HL-60 (cell line): Measurements from ENCODE around the gene ACOT13.

Experiments
- DNase-seq, 2 experiments: peaks; one replicate each; pipeline ENCODE4 v3.0.0-alpha.2; 2010 to 2020; ENCODE audit warnings: low read depth in 1 of 2, low spot score in 1 of 2
- H3K27ac ChIP-seq: fragments of 250-450 bp; sonication (Bioruptor Pico); replicated peaks from 2 replicates; pipeline ENCODE4 v1.5.1; 2020; ENCODE audit warnings: mild to moderate bottlenecking, moderate library complexity
- H3K27me3 ChIP-seq: fragments of 250-450 bp; sonication (Bioruptor Pico); 2 replicates; pipeline ENCODE4 v1.5.1; 2021; ENCODE audit warnings: mild to moderate bottlenecking, moderate library complexity; ENCODE audit not compliant: insufficient read depth, poor library complexity, severe bottlenecking
- H3K4me3 ChIP-seq: replicated peaks from 2 replicates; pipeline ENCODE4 v1.5.1; 2011; ENCODE audit warnings: mild to moderate bottlenecking, control low read depth, low read length; ENCODE audit not compliant: insufficient read depth
- GABPA ChIP-seq: IDR thresholded peaks from 2 replicates; pipeline ENCODE4 v1.6.1; 2012; ENCODE audit warnings: low read depth
- POLR2AphosphoS5 ChIP-seq: IDR thresholded peaks from 2 replicates; pipeline ENCODE4 v1.6.1; 2012; ENCODE audit warnings: low read depth
- SPI1 ChIP-seq: IDR thresholded peaks from 2 replicates; pipeline ENCODE4 v1.6.1; 2012; ENCODE audit warnings: low read depth, mild to moderate bottlenecking, borderline replicate concordance
- TF ChIP-seq, protein P1 (sequence below): IDR thresholded peaks from one replicate; pipeline ENCODE4 v1.5.1; 2011; ENCODE audit warnings: low read length, control low read depth, inconsistent platforms; ENCODE audit not compliant: insufficient read depth
- TF ChIP-seq, protein P2 (sequence below): IDR thresholded peaks from 2 replicates; pipeline ENCODE4 v1.6.1; 2012; ENCODE audit warnings: low read depth; ENCODE audit not compliant: insufficient replicate concordance

ACOT13 gene

DNA sequence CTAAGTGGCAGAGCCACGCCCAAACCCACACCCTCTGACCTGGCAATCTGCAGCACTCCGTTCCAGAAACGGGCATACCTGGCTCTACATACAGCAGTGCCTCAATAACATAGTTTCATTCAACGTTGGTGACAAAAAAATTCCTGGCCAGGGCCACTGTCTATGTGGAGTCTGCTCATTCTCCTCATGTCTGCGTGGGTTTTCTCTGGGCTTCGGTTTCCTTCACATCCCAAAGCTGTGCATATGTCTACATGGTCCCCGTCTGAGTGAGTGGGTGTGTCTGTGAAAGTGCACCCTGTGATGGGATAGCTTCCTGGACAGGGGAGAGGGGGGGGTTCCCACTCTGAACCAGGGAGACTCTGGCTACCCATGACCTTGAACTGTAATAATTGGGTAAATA is 23.0 kb upstream of the ACOT13 start:
- no peak for DNase-seq
- no peak for TF ChIP-seq SPI1
- TF ChIP-seq, protein P1, sequence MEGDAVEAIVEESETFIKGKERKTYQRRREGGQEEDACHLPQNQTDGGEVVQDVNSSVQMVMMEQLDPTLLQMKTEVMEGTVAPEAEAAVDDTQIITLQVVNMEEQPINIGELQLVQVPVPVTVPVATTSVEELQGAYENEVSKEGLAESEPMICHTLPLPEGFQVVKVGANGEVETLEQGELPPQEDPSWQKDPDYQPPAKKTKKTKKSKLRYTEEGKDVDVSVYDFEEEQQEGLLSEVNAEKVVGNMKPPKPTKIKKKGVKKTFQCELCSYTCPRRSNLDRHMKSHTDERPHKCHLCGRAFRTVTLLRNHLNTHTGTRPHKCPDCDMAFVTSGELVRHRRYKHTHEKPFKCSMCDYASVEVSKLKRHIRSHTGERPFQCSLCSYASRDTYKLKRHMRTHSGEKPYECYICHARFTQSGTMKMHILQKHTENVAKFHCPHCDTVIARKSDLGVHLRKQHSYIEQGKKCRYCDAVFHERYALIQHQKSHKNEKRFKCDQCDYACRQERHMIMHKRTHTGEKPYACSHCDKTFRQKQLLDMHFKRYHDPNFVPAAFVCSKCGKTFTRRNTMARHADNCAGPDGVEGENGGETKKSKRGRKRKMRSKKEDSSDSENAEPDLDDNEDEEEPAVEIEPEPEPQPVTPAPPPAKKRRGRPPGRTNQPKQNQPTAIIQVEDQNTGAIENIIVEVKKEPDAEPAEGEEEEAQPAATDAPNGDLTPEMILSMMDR, result no peak
- TF ChIP-seq, protein P2, sequence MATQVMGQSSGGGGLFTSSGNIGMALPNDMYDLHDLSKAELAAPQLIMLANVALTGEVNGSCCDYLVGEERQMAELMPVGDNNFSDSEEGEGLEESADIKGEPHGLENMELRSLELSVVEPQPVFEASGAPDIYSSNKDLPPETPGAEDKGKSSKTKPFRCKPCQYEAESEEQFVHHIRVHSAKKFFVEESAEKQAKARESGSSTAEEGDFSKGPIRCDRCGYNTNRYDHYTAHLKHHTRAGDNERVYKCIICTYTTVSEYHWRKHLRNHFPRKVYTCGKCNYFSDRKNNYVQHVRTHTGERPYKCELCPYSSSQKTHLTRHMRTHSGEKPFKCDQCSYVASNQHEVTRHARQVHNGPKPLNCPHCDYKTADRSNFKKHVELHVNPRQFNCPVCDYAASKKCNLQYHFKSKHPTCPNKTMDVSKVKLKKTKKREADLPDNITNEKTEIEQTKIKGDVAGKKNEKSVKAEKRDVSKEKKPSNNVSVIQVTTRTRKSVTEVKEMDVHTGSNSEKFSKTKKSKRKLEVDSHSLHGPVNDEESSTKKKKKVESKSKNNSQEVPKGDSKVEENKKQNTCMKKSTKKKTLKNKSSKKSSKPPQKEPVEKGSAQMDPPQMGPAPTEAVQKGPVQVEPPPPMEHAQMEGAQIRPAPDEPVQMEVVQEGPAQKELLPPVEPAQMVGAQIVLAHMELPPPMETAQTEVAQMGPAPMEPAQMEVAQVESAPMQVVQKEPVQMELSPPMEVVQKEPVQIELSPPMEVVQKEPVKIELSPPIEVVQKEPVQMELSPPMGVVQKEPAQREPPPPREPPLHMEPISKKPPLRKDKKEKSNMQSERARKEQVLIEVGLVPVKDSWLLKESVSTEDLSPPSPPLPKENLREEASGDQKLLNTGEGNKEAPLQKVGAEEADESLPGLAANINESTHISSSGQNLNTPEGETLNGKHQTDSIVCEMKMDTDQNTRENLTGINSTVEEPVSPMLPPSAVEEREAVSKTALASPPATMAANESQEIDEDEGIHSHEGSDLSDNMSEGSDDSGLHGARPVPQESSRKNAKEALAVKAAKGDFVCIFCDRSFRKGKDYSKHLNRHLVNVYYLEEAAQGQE, result no peak
- no peak for TF ChIP-seq GABPA
- no peak for TF ChIP-seq POLR2AphosphoS5
- H3K4me3 ChIP-seq, result no peak overlapping the region

DNA sequence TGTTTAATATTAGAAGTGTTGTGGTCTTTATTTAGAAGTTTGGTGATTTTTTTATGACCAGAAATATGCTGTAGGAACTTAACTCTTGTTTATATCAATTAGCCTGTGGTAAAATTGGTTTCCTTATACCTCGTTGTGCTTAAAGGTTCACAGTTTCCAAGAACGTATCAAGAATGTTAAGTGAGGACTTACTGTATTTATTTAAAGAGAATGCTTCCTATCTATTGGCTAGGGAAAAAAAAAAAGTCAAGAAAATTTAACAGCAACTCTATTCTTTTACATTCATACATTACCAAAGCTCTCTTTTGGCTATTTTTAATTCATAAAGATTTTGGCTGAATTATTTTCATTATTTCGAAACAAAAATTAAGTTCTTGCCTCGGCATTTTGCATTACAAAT is 22.5 kb upstream of the ACOT13 start:
- no peak overlapping the region for H3K4me3 ChIP-seq
- H3K27ac ChIP-seq, result no peak overlapping the region
- TF ChIP-seq, protein P2, result no peak
- TF ChIP-seq SPI1, result no peak
- TF ChIP-seq, protein P1, result no peak
- TF ChIP-seq GABPA, result no peak
- no peak for TF ChIP-seq POLR2AphosphoS5

More for the DNA sequence above, 23.0 kb upstream of the ACOT13 start:
- Histone ChIP-seq H3K27ac (no peak overlapping the region), H3K27me3 (peaks cover 6% of the 10 kb centered on the region)

DNA sequence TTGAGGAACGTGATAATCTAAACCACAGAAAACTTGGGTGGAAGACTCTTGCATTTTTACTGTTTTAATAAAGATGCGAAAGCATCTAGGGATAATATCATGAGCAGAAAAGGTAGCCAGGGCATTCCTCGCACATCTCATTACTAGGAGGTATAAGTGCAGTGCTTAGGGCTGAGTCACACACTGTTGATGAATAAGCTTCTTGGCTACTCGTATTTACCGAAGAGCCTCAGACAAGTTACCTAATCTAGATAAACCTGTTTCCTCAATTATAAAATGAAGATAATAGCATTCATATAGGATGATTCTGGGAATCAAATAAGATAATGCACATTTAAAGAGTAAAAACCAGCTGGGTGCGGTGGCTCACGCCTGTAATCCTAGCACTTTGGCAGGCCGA is 20.1 kb upstream of the ACOT13 start:
- Histone ChIP-seq H3K27ac (no peak overlapping the region), H3K4me3 (no peak overlapping the region), H3K27me3 (peaks cover 6% of the 10 kb centered on the region)
- TF ChIP-seq, protein P2, result no peak
- TF ChIP-seq SPI1, result no peak
- TF ChIP-seq, protein P1, result no peak
- DNase-seq, result no peak

More for the DNA sequence above, 22.5 kb upstream of the ACOT13 start:
- peaks cover 6% of the 10 kb centered on the region for H3K27me3 ChIP-seq
- no peak for DNase-seq
